HCT116 (cell line): Measurements from ENCODE around the gene PRDX4. TPM values are rescaled to one million over a fixed set of nuclear protein-coding genes. Genes with fewer than 3 reads are reported as not detected.

Source experiments
- ATAC-seq: fragments of 200-7000 bp; cut with Tn5 transposase; 2 replicates; pipeline ENCODE4 v1.9.1; 2020; ENCODE audit warnings: mild to moderate bottlenecking, moderate library complexity
- BruUV-seq: library from RNA; stranded (reverse); fragments of 400-500 nt; replicated peaks from 2 replicates; lab custom pipeline; 2021; lab: Mats Ljungman, UMichigan
- CTCF ChIA-PET: fragments of 300-600 bp; sonication (Branson Sonifier 250); formaldehyde crosslinking; loops from one replicate; lab custom pipeline; 2021; ENCODE audit warnings: antibody characterized with exemption; lab: Charles Lee
- POLR2A ChIA-PET: fragments of 300-600, 350-600 bp; sonication (Branson Sonifier 250); formaldehyde crosslinking; loops from one replicate; lab custom pipeline; 2021; ENCODE audit warnings: antibody characterized with exemption; lab: Charles Lee
- RAD21 ChIA-PET, 2 experiments: fragments of 300-600 bp; sonication (Branson Sonifier 250); formaldehyde crosslinking; loops; one replicate each; lab custom pipeline; 2023; ENCODE audit warnings: low total read pairs in 2 of 2; ENCODE audit not compliant: uncharacterized antibody in 2 of 2, unreplicated experiment in 2 of 2, low non-redundant PET in 1 of 2; lab: Charles Lee
- DNase-seq: peaks from one replicate; pipeline ENCODE4 v3.0.0-alpha.2; 2010; ENCODE audit warnings: low read depth, low spot score
- H2AFZ ChIP-seq: fragments of 200-600 bp; shearing (Covaris generic), sonication (generic); 2 replicates; pipeline ENCODE4 v1.6.1; 2017; ENCODE audit warnings: low read depth, mixed run types, mixed read lengths, antibody characterized with exemption, low read length; ENCODE audit not compliant: poor library complexity, severe bottlenecking
- H3K27ac ChIP-seq: 2 replicates; pipeline ENCODE4 v1.5.1; 2012; ENCODE audit warnings: low read depth, low read length
- H3K27me3 ChIP-seq: fragments of 200-600 bp; sonication (generic); 2 replicates; pipeline ENCODE4 v1.6.1; 2016; ENCODE audit warnings: mixed run types, low read length, mixed read lengths; ENCODE audit not compliant: insufficient read depth
- H3K36me3 ChIP-seq, 2 experiments: fragments of 200-500 bp in 1 of 2; fragments of 200-600 bp in 1 of 2; sonication (Bioruptor generic) in 1 of 2; sonication (generic) in 1 of 2; 2 replicates each; pipeline versions ENCODE4 v1.5.1 to v1.6.1; 2014 to 2016; ENCODE audit warnings: low read length in 2 of 2, inconsistent platforms in 1 of 2, mixed read lengths in 1 of 2, mixed run types in 1 of 2; ENCODE audit not compliant: insufficient read depth in 2 of 2, control insufficient read depth in 1 of 2
- H3K4me1 ChIP-seq, 2 experiments: fragments of 200-600 bp in 1 of 2; sonication (generic) in 1 of 2; 2 replicates each; pipeline versions ENCODE4 v1.5.1 to v1.6.1; 2012 to 2017; ENCODE audit warnings: low read length in 2 of 2, inconsistent platforms in 1 of 2, mild to moderate bottlenecking in 1 of 2, mixed read lengths in 1 of 2, mixed run types in 1 of 2, moderate library complexity in 1 of 2; ENCODE audit not compliant: insufficient read depth in 2 of 2, control insufficient read depth in 1 of 2
- H3K4me2 ChIP-seq: fragments of 200-600 bp; sonication (generic); 2 replicates; pipeline ENCODE4 v1.6.1; 2017; ENCODE audit warnings: mixed run types, low read length, mixed read lengths
- H3K4me3 ChIP-seq, 2 experiments: fragments of 200-600 bp in 1 of 2; sonication (generic) in 1 of 2; replicated peaks in 1 of 2; 2 replicates each; pipeline ENCODE4 v1.5.1; 2011 to 2016; ENCODE audit warnings: low read length in 2 of 2, control low read depth in 1 of 2, low read depth in 1 of 2, mild to moderate bottlenecking in 1 of 2, mixed read lengths in 1 of 2, mixed run types in 1 of 2
- H3K79me2 ChIP-seq: fragments of 200-600 bp; sonication (generic); 2 replicates; pipeline ENCODE4 v1.6.1; 2017; ENCODE audit warnings: mild to moderate bottlenecking, mixed run types, low read length, moderate library complexity, mixed read lengths; ENCODE audit not compliant: insufficient read depth
- H3K9ac ChIP-seq: fragments of 200-600 bp; sonication (generic); 2 replicates; pipeline ENCODE4 v1.6.1; 2016; ENCODE audit warnings: low read length, mixed read lengths
- H3K9me2 ChIP-seq: fragments of 200-600 bp; sonication (generic), shearing (Covaris generic); 2 replicates; pipeline ENCODE4 v1.6.1; 2017; ENCODE audit warnings: mixed run types, mild to moderate bottlenecking, moderate library complexity; ENCODE audit not compliant: insufficient read depth
- H3K9me3 ChIP-seq, 2 experiments: fragments of 200-500 bp in 1 of 2; fragments of 200-600 bp in 1 of 2; sonication (Bioruptor generic) in 1 of 2; sonication (generic) in 1 of 2; 2 replicates each; pipeline ENCODE4 v1.6.1; 2014 to 2017; ENCODE audit warnings: low read length in 2 of 2, mixed read lengths in 2 of 2, inconsistent platforms in 1 of 2, low read depth in 1 of 2, mild to moderate bottlenecking in 1 of 2, mixed run types in 1 of 2, moderate library complexity in 1 of 2; ENCODE audit not compliant: control insufficient read depth in 1 of 2, insufficient read depth in 1 of 2
- H4K20me1 ChIP-seq: fragments of 200-600 bp; sonication (generic), shearing (Covaris generic); 2 replicates; pipeline ENCODE4 v1.6.1; 2017; ENCODE audit warnings: mixed run types, mild to moderate bottlenecking, moderate library complexity; ENCODE audit not compliant: insufficient read depth
- CBX3 ChIP-seq: IDR thresholded peaks from 2 replicates; pipeline ENCODE4 v1.6.1; 2012; ENCODE audit warnings: low read depth
- CEBPB ChIP-seq: IDR thresholded peaks from 2 replicates; pipeline ENCODE4 v1.6.1; 2012; ENCODE audit warnings: low read depth
- CTCF ChIP-seq, 3 experiments: fragments of 200-600 bp in 1 of 3; sonication (generic) in 1 of 3; IDR thresholded peaks in 2 of 3; conservative IDR thresholded peaks in 1 of 3; 2 replicates each; pipeline ENCODE4 v1.5.1; 2012 to 2017; ENCODE audit warnings: low read depth in 2 of 3, low read length in 2 of 3, antibody characterized with exemption in 1 of 3, borderline replicate concordance in 1 of 3, control low read depth in 1 of 3, mild to moderate bottlenecking in 1 of 3, mixed read lengths in 1 of 3, mixed run types in 1 of 3, moderate library complexity in 1 of 3; ENCODE audit not compliant: insufficient read depth in 1 of 3
- EGR1 ChIP-seq: IDR thresholded peaks from 2 replicates; pipeline ENCODE4 v1.6.1; 2012; ENCODE audit warnings: low read depth
- EZH2 ChIP-seq: fragments of 200-600 bp; sonication (generic); IDR thresholded peaks from 2 replicates; pipeline ENCODE4 v1.6.1; 2017; ENCODE audit warnings: antibody characterized with exemption, mixed run types
- EZH2phosphoT487 ChIP-seq: fragments of 200-600 bp; IDR thresholded peaks from 2 replicates; pipeline ENCODE4 v1.6.1; 2018; ENCODE audit warnings: antibody characterized with exemption, borderline replicate concordance
- FOSL1 ChIP-seq: IDR thresholded peaks from 2 replicates; pipeline ENCODE4 v1.6.1; 2012; ENCODE audit warnings: low read depth
- JUND ChIP-seq: IDR thresholded peaks from 2 replicates; pipeline ENCODE4 v1.6.1; 2012
- MAX ChIP-seq: IDR thresholded peaks from 2 replicates; pipeline ENCODE4 v1.6.1; 2012
- POLR2A ChIP-seq: IDR thresholded peaks from 2 replicates; pipeline ENCODE4 v1.7.0; 2011; ENCODE audit warnings: borderline replicate concordance; ENCODE audit not compliant: insufficient read depth, insufficient read length; ENCODE audit errors: extremely low read depth
- POLR2AphosphoS5 ChIP-seq: IDR thresholded peaks from 2 replicates; pipeline ENCODE4 v1.6.1; 2011; ENCODE audit warnings: mild to moderate bottlenecking, low read depth, low read length, moderate library complexity
- RAD21 ChIP-seq: IDR thresholded peaks from 2 replicates; pipeline ENCODE4 v1.6.1; 2012; ENCODE audit warnings: low read depth, mild to moderate bottlenecking
- REST ChIP-seq: IDR thresholded peaks from 2 replicates; pipeline ENCODE4 v1.6.1; 2012; ENCODE audit warnings: low read depth
- SIN3A ChIP-seq: IDR thresholded peaks from 2 replicates; pipeline ENCODE4 v1.6.1; 2012; ENCODE audit warnings: low read depth
- SP1 ChIP-seq: IDR thresholded peaks from 2 replicates; pipeline ENCODE4 v1.6.1; 2012; ENCODE audit warnings: low read depth
- SRF ChIP-seq: IDR thresholded peaks from 2 replicates; pipeline ENCODE4 v1.6.1; 2012; ENCODE audit warnings: low read depth
- TCF7L2 ChIP-seq: IDR thresholded peaks from 2 replicates; pipeline ENCODE4 v1.7.0; 2011; ENCODE audit warnings: borderline replicate concordance, inconsistent platforms; ENCODE audit not compliant: insufficient read depth, insufficient read length; ENCODE audit errors: extremely low read depth
- intact Hi-C: fragments of 100-400 bp; cut with micrococcal nuclease; formaldehyde crosslinking; loops from 2 replicates; pipeline ENCODE4 v1.10.0; 2022
- total RNA-seq: library from RNA; stranded (reverse); gene quantifications from one replicate; pipeline ENCODE4 v1.2.1, GENCODE V29; 2021; ENCODE audit not compliant: unreplicated experiment
- TF ChIP-seq, protein P1 (sequence below): IDR thresholded peaks from 2 replicates; pipeline ENCODE4 v1.6.1; 2011; ENCODE audit warnings: mild to moderate bottlenecking, low read length, moderate library complexity; ENCODE audit not compliant: insufficient replicate concordance; ENCODE audit errors: extremely low read depth

The PRDX4 gene
- total RNA-seq, 1 experiment from 2014 or later, result 122 TPM

- DNase-seq (no peak), ATAC-seq (no peak)
- ChIA-PET RAD21 (no interaction called here), CTCF (no interaction called here), POLR2A (no interaction called here)
- intact Hi-C loops, result no loop called here
- no TSS peak for BruUV-seq
- H3K27ac ChIP-seq, result no peak overlapping the region
- H4K20me1 ChIP-seq, result no peaks in the 10 kb centered on the region
- H3K9me3 ChIP-seq, result no peaks in the 10 kb centered on the region
- no peaks in the 10 kb centered on the region for H3K4me1 ChIP-seq
- H3K4me2 ChIP-seq, result no peak overlapping the region
- H3K9ac ChIP-seq, result no peak overlapping the region
- no peaks in the 10 kb centered on the region for H3K9me2 ChIP-seq
- H3K79me2 ChIP-seq, result no peaks in the 10 kb centered on the region
- no peak overlapping the region for H2AFZ ChIP-seq
- H3K4me3 ChIP-seq, result no peak overlapping the region
- TF ChIP-seq POLR2A (no peak), TCF7L2 (no peak), SIN3A (no peak), POLR2AphosphoS5 (no peak), FOSL1 (no peak), CBX3 (no peak), REST (no peak), JUND (no peak), SP1 (no peak), EZH2phosphoT487 (no peak), CTCF (IDR thresholded peaks at IDR 0.05 in 2 of 3, conservative IDR thresholded peaks at IDR 0.05 in 1 of 3; ENCODE audit: borderline replicate concordance in 1 of 3, insufficient read depth in 1 of 3, low read depth in 2 of 3, low read length in 2 of 3) (peak in 2 of 3 experiments; percentile 19 to 28; a peak in 3 of 6 replicates), EZH2 (no peak), SRF (no peak), CEBPB (no peak), MAX (no peak), EGR1 (no peak), RAD21 (0 out of 2 replicates have a peak, but pooled peaks have one; percentile 10)
- TF ChIP-seq, protein P1, sequence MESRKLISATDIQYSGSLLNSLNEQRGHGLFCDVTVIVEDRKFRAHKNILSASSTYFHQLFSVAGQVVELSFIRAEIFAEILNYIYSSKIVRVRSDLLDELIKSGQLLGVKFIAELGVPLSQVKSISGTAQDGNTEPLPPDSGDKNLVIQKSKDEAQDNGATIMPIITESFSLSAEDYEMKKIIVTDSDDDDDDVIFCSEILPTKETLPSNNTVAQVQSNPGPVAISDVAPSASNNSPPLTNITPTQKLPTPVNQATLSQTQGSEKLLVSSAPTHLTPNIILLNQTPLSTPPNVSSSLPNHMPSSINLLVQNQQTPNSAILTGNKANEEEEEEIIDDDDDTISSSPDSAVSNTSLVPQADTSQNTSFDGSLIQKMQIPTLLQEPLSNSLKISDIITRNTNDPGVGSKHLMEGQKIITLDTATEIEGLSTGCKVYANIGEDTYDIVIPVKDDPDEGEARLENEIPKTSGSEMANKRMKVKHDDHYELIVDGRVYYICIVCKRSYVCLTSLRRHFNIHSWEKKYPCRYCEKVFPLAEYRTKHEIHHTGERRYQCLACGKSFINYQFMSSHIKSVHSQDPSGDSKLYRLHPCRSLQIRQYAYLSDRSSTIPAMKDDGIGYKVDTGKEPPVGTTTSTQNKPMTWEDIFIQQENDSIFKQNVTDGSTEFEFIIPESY, result no peak
- H3K36me3 ChIP-seq, result no peaks in the 10 kb centered on the region
- H3K27me3 ChIP-seq, result 0 out of 2 replicates have a peak, but pooled peaks cover 6% of the 10 kb centered on the region
Measured at GRCh38 chrX:23626651-23627050, 40.6 kb upstream of the PRDX4 start.
